HG03066 (cell line): Measurements from ENCODE around the gene GDPD5.

Experiments used
- ATAC-seq: cut with Tn5 transposase; IDR thresholded peaks from one replicate; pipeline ENCODE4 v1.9.1; 2021; ENCODE audit warnings: low read depth; ENCODE audit not compliant: unreplicated experiment

The GDPD5 gene

DNA sequence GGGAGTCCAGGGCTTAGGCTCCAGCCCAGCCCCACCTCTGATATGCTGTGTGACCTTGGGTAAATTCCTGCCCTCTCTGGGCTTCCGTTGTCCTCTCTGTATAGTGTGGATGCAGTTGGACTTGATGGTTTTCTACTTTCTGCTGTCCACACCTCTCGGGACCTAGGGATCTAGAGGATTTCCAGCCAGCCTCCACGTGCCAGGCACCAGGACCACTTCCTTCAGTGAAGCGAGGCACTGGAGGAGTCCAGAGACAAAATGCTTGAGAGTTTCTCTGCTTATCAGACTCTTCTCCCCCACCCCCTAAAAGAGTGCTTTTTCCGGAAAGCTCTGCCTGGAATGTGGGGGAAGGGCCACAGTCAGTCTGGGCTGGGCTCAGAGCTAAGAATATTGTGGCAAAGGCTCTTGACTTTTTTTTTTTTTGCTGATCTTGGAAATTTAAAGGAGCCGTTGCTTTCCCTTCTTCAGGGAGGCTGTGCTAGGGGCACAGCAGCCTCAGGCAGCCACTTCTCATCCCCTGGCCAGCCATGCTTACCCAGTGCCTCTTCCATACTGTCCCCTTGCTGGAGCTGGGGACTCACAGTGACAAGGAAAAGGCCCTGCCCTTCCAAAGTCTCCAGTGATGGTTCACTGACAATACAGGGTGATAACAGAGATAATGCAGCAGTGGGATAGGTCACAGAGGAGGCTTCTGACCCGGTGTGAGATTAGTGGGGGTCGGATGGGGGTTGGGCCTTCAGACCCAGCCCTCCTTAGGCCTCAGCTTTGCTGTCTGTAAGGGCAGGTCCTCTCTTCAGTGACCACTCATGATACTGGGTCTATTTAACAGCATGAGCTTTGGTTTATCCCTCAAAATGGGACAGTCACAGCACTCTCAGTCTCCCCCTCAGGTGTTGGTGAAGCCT lies 33.5 kb upstream of the GDPD5 start:
- no peak for ATAC-seq

GRCh38 chr11:75557666-75558494 lies 32.1 kb upstream of the GDPD5 start:
- ATAC-seq = no peak

DNA sequence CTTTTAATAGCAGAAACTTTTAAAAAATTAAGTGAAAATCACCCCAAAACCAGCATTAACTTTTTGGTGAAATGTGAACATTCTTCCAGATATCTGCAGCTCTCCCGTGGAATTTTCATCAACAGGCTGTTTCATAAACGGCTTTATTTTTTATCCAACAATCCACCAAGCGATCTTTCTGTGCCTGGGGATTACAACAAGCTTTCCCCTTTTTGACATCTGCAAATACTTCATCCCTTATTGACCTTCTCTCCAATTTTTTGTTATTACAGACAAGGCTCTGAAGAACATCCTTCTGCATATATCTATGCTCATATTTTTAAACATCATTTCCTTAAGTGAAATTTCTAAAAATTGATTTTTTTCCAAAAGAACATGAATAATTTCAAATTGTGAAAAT lies 30.5 kb upstream of the GDPD5 start:
- ATAC-seq = no peak

DNA sequence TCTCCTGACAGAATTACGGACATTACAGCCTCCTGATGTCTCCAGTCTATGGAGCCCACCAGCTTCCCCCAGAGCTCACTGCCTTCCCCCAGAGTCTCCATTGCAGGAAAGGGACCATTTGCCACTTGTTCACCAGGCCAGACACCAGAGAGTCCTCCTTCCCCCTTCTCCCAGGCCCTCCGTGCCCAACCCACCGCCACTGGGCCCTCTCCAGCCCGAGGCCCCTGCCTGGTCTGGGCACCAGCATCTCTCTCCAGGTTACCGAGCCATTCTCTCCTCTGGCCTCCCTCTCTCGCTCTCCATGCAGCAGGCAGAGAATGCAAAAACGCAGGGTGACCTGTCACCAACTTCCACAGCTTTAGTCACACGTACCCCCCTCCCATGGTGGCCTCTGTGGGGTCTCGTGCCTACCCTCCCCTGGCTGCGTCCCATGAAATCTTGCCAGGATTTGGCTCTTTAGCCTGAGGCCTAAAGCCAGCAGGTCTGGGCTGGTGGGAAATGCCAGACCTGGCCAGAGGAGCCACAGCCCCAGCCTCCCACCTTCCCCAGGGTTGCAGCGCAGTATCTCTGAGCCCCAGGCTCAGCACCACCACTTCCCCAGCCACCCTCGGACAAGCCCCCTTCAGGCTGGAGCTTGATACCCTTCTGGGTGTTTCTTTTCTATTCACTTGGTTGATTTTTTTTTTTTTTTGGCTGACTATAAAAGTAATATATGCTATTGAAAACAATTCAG lies 29.5 kb upstream of the GDPD5 start:
- no peak for ATAC-seq

DNA sequence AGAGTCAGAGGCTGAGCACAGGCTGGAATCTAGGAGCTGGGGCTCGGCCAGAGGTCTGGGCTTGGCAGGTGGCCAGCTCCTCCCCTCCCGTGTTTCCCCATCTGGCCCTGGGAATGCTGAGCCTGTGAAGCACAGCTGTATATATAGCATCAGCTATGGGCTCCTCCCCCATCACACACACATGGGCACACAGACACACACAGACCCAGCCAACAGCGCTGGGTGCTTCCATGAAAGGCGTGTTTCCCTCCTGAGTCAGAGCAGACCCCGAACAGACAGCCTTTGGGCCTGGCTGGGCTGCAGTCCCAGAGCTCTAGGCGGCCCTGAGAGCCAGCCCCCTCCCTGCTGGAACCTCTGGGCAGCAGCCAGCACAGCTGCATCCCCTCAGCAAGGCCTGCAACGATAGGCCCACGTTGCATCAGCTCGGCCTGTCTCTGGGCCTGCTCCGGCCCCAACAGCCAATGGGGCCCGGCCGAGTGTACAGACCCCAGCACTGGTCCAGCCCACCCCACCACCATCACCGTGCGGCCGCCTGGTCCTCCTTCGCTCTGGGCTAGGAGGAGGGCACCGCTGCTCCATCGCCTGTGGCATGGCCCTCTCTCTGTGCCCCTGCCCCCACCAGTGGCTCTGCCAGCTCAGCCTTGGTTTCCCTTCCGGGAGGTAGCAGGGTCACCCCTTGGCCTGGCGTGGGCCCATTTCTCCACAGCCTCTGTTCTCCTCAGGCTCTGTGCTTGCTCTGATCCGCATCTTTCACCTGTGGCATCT lies 28.7 kb upstream of the GDPD5 start:
- no peak for ATAC-seq

DNA sequence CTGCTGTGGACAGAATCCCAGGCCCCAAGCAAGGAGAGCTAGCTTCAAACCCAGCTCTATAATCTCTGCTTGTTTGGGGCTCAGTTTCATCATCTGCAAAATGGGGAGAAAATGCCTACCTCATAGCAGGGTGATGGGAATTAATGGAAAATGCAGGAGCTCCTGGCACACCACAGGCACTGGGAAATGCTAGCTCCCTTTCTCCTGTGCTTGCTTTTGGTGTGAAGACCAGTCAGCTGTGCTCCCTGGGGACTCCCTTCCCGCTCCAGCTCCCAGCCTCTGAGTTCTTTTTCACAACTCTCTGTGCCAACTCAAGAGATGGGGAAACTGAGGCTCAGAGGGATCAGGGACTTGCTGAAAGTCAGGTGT lies 28.1 kb upstream of the GDPD5 start:
- no peak for ATAC-seq

DNA sequence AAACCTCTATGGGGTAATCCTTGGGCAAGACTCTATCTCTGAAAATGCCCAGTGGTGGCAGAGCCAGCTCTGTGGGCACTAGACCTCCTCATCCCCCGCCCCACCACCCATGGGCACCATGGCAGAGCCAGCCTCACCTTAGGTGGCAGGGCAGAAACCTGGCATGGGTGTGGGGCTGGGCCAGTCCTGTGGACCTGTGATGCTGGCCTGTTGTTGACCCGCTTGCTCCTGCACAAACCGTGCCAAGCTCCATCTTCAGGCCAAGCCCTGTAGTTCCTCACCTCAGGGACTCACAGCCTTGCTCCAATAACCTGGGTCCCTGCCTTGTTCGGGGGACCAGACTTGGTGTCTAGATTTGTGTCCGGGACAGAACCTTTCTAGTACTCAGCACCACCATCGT lies 27.4 kb upstream of the GDPD5 start:
- ATAC-seq = no peak

GRCh38 chr11:75549370-75549958 lies 23.7 kb upstream of the GDPD5 start:
- no peak for ATAC-seq

GRCh38 chr11:75548595-75549272 lies 23.0 kb upstream of the GDPD5 start:
- ATAC-seq = no peak

DNA sequence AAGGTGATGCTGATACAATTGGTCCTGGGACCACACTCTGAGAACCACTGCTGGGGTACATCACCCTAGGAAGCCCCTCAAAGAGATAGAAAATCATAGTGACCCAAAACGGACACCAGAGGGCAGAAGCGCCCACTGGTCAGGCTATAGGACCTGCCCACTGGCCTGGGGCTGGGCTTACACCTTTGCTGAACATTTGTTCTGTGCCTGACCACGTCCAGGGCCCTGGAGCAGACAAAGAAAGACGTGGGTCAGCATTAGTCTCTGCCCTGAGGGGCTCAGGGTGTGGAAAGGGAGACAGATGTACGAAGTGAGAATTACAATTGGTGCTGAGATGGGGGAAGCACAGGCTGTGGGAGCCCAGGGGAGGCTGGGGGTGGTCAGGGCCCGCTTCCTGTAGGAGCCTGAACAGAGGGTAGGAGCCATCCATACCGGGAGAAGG lies 21.9 kb upstream of the GDPD5 start:
- no peak for ATAC-seq

- no peak for ATAC-seq
Measured at GRCh38 chr11:75547177-75547576, 21.4 kb upstream of the GDPD5 start.

DNA sequence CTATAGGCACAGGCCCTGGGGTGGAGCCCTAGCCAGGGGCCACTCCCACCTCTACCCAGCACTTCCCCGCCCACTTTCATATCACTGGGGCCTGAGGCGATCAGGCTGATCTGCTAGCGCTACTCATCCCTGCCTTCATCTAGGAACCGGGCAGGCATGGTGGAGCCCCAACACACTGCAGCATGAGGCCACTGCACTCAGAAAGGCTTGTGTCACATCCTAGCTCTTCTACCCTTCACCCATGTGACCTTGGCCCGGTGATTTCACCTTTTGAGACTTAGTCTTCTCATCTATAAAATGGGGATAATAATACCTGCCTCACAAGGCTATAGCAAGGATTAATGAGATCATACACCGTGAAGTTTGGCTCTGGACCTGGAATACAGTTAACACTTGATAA lies 18.1 kb upstream of the GDPD5 start:
- ATAC-seq = no peak

- ATAC-seq = no peak
Measured at GRCh38 chr11:75542088-75542438, 16.3 kb upstream of the GDPD5 start.

- ATAC-seq = no peak
Measured at GRCh38 chr11:75541193-75542087, 15.7 kb upstream of the GDPD5 start.

DNA sequence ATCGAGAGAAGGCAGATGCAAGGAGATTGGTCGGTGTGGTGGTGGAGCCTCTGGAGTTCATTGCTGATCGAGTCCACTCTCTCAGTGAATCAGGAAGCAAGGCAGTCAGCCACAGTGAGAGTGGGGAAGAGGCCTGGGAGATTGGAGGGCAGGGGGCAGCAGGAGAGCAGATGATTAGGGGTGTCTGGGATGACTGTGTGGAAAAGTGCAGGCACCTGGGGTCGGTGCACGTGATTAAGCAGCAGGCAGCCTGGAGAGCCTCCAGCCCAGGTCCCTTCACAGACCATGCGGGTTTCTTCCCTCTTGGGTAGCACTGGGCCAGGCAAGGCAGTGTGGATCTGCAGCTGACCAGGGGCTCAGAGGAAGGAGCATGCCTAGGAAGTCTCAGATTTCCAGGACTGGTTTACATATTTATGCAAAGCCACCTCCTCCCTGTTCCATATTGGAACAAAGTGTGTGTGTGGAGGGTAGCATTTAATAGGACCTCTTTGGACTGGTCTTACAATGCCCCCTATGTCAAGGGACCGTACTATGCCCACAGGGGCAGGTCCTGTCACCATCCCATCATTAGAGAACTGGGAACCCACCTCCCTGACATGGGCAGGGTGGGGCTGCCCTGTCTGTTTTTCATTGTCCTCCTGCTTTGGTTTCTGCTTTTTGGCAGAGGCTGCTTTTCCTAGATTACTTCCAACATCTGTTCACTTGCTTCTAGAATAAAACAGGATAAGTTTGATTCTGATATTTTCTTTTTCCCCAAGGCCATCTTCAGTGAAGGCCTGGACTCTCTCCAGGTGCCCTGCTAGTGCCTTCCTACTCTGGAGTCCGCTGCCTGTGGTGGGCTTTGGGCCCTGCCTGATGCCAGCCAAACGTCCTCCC lies 14.0 kb upstream of the GDPD5 start:
- no peak for ATAC-seq

DNA sequence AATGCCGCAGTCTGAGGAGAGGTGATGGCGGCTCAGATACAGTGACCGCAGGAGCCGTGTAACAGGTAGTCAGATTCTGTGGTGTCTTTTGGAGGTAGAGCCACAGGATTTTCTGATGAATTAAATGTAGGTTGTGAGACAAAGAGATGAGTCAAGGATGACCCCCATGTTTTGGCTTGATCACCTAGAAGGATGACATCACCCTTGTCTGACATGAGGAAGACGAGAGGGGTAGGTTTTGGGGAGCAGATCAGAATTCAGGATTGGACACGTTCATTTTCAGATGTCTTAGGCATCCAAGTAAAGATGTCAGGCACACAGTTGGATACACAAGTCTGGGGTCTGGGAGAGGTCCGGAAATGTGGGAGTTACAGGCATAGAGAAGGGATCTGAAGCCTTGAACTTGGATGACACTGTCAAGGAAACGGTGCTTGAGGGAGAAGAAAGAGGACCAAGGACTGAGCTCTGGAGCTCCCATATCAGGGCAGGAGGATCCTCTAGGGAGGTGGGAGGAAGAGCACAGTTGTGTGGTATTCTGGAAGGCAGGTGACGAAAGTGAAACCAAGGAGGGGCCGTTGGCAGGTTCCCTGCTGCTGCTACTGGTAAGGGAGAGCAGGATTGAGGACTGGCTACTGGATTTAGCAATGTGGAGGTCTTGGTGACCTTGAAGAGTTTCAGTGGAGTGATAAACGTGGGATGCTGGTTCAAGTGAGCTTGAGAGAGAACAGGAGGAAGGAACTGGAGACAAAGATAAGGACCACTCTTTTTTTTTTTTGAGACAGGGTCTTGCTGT lies 12.6 kb upstream of the GDPD5 start:
- no peak for ATAC-seq

DNA sequence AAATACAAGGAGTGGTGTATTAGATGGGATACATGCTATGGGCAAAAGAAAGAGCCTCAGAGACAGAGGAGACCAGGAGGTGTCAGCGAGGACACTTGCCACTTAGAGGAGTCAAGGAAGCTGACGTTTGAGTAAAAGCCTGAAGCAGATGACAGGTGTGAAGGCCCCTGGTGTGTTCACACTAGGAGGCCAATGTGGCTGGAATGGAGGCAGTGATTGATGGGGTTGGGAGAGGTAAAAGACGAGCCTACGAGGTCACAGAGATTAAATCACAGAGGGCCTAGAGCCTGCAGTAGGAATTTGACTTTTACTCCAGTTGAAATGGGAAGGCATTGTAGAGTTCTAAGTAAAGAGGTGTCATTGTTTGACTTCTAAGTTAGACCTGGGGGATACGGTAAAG lies 12.0 kb upstream of the GDPD5 start:
- no peak for ATAC-seq
